Left ventricle myocardium inferior (tissue), 1 donor: Measurements from ENCODE around the gene AP3D1. TPM values are rescaled to one million over a fixed set of nuclear protein-coding genes. Genes with fewer than 3 reads are reported as not detected.

ENCODE experiments used
- DNase-seq: peaks from one replicate; pipeline ENCODE4 v3.0.0-alpha.2; 2020
- H3K27ac ChIP-seq: fragments of 200-600 bp; replicated peaks from 2 replicates; pipeline ENCODE4 v1.8.0; 2021
- H3K27me3 ChIP-seq: fragments of 200-600 bp; 2 replicates; pipeline ENCODE4 v1.8.0; 2021; ENCODE audit warnings: low read depth
- H3K36me3 ChIP-seq: fragments of 200-600 bp; 2 replicates; pipeline ENCODE4 v1.8.0; 2021
- H3K4me1 ChIP-seq: fragments of 200-600 bp; 2 replicates; pipeline ENCODE4 v1.8.0; 2021
- H3K4me3 ChIP-seq: fragments of 200-600 bp; 2 replicates; pipeline ENCODE4 v1.8.0; 2021; ENCODE audit warnings: mild to moderate bottlenecking, moderate library complexity
- H3K9me3 ChIP-seq: fragments of 200-600 bp; replicated peaks from 2 replicates; pipeline ENCODE4 v1.8.0; 2021
- CTCF ChIP-seq: fragments of 200-600 bp; IDR thresholded peaks from 2 replicates; pipeline ENCODE4 v1.8.0; 2021; ENCODE audit warnings: antibody characterized with exemption, mild to moderate bottlenecking, borderline replicate concordance
- intact Hi-C: fragments of 100-400 bp; cut with micrococcal nuclease; formaldehyde crosslinking; loops from one replicate; pipeline ENCODE4 v1.11.0; 2022
- total RNA-seq: library from RNA; stranded (reverse); fragmentation: NEBNext Ultra II Directional; extraction: Animal tissue kit (Norgen Biotek cat#: 25700); gene quantifications from one replicate; pipeline ENCODE4 v1.2.1, GENCODE V29; 2021
- donor health status: DM: no; HTN: yes; CAD: no; lungs with severe emphysema.

The AP3D1 gene
- total RNA-seq, 1 donor from 2014 or later = 75.4 TPM

GRCh38 chr19:2160379-2160778, 9.0 kb upstream of the AP3D1 start:
- no peak for TF ChIP-seq CTCF
- H3K9me3 ChIP-seq = no peaks in the 10 kb centered on the region
- H3K36me3 ChIP-seq = no peaks in the 10 kb centered on the region
- H3K27me3 ChIP-seq = no peaks in the 10 kb centered on the region
- no peak for DNase-seq
- no peak overlapping the region for H3K27ac ChIP-seq
- H3K4me3 ChIP-seq = no peak overlapping the region
- intact Hi-C loops = no loop called here
- H3K4me1 ChIP-seq = peaks cover 22% of the 10 kb centered on the region

- H3K4me1 ChIP-seq = no peaks in the 10 kb centered on the region
- no peaks in the 10 kb centered on the region for H3K36me3 ChIP-seq
These were observed 6.1 kb upstream of the AP3D1 start for GRCh38 chr19:2157452-2157851.

GRCh38 chr19:2154587-2155075, 3.3 kb upstream of the AP3D1 start:
- Histone ChIP-seq H3K4me3 (no peak overlapping the region), H3K27me3 (no peaks in the 10 kb centered on the region), H3K36me3 (no peaks in the 10 kb centered on the region), H3K4me1 (peaks cover 20% of the 10 kb centered on the region), H3K9me3 (no peaks in the 10 kb centered on the region), H3K27ac (no peak overlapping the region)
- DNase-seq = no peak
- intact Hi-C loops = no loop called here
- no peak for TF ChIP-seq CTCF

More at GRCh38 chr19:2157452-2157851, 6.1 kb upstream of the AP3D1 start:
- no peak for TF ChIP-seq CTCF
- H3K4me3 ChIP-seq = no peak overlapping the region
- intact Hi-C loops = no loop called here
- no peak for DNase-seq
- H3K9me3 ChIP-seq = no peaks in the 10 kb centered on the region
- H3K27me3 ChIP-seq = no peaks in the 10 kb centered on the region
- no peak overlapping the region for H3K27ac ChIP-seq

GRCh38 chr19:2150794-2151338, 500 bp downstream of the AP3D1 start:
- Histone ChIP-seq H3K9me3 (no peaks in the 10 kb centered on the region), H3K27me3 (no peaks in the 10 kb centered on the region), H3K4me3 (peak overlapping the region; percentile 100), H3K27ac (peak overlapping the region; percentile 90), H3K36me3 (no peaks in the 10 kb centered on the region), H3K4me1 (peaks cover 57% of the 10 kb centered on the region)
- no peak for TF ChIP-seq CTCF
- intact Hi-C loops = no loop called here
- no peak for DNase-seq

GRCh38 chr19:2149980-2150793, 1.2 kb downstream of the AP3D1 start:
- Histone ChIP-seq H3K9me3 (no peaks in the 10 kb centered on the region), H3K27ac (peak overlapping the region; percentile 90), H3K36me3 (no peaks in the 10 kb centered on the region), H3K4me1 (peaks cover 64% of the 10 kb centered on the region), H3K4me3 (peak overlapping the region; percentile 100), H3K27me3 (no peaks in the 10 kb centered on the region)
- no peak for DNase-seq
- intact Hi-C loops = no loop called here
- TF ChIP-seq CTCF = no peak
